Lower leg skin (tissue), 3 donors: ENCODE results near the gene RPTOR.

Experiments used
- POLR2A ChIP-seq, 2 donors: fragments of 450-650 bp; IDR thresholded peaks; one replicate each; pipeline ENCODE4 v1.6.1; 2016 to 2017; ENCODE audit warnings: antibody characterized with exemption in 2 of 2, mild to moderate bottlenecking in 1 of 2, moderate library complexity in 1 of 2
- TF ChIP-seq, protein P1 (sequence below), 3 donors: fragments of 450-650 bp; IDR thresholded peaks; one replicate each; pipeline ENCODE4 v1.5.1; 2016; ENCODE audit warnings: antibody characterized with exemption in 3 of 3, mild to moderate bottlenecking in 3 of 3, moderate library complexity in 2 of 3

DNA sequence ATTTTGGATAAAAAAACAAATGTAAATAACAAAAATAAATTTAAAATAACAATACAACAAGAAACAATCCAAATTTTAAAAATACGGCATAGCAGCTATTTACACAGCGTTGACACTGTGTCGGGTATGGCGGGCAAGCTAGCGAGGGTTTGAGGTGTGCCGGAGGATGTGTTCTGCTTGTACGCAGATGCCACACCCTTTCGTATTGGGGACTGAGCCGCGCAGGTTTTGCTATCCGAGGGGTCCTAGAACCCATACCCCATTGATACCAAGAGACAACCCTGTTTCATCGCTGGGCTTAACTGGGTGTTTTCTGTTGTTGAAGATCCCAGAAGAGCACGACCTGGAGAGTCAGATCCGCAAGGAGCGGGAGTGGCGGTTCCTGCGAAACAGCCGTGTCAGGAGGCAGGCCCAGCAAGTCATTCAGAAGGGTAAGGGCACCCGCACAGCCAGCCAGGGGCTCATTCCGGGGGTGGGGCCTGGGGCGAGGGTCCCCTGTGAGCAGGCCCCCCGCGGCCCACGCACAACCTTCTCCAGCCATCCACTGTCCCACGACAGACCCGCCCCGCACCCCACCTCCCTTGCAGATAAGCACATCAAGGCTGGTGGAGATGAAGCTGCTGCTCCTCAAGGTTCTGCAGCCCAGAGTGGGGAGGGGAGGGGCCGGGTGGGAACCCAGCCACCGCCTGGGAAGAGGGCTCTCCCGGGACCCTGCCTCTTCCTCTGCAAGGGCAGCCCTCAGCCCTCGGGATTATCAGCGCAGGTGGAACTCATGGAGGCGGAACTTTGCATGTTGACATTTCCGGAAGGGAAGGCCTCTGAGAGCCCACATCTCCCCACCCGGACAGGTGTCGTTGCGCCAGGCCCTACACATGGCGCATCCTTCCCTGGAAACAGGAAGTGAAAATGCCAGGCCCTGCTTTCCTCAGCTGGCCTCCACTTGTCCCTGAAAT, 395.8 kb downstream of the RPTOR start:
- TF ChIP-seq, protein P1, sequence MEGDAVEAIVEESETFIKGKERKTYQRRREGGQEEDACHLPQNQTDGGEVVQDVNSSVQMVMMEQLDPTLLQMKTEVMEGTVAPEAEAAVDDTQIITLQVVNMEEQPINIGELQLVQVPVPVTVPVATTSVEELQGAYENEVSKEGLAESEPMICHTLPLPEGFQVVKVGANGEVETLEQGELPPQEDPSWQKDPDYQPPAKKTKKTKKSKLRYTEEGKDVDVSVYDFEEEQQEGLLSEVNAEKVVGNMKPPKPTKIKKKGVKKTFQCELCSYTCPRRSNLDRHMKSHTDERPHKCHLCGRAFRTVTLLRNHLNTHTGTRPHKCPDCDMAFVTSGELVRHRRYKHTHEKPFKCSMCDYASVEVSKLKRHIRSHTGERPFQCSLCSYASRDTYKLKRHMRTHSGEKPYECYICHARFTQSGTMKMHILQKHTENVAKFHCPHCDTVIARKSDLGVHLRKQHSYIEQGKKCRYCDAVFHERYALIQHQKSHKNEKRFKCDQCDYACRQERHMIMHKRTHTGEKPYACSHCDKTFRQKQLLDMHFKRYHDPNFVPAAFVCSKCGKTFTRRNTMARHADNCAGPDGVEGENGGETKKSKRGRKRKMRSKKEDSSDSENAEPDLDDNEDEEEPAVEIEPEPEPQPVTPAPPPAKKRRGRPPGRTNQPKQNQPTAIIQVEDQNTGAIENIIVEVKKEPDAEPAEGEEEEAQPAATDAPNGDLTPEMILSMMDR (IDR thresholded peaks at IDR 0.05): no peak
- no peak for TF ChIP-seq POLR2A (IDR thresholded peaks at IDR 0.05)
